UCSD-AML1 (cell line): ENCODE data around the gene PRKCB.
"Not testable (repeated sequence)": the region's sequence is repeated elsewhere in the genome, so short reads cannot be mapped to it uniquely, and the experiment has no call there.

Experiments
- DNase-seq: peaks from one replicate; lab custom pipeline; 2025; ENCODE audit not compliant: unreplicated experiment; lab: John Stamatoyannopoulos, UW

The PRKCB gene

GRCh38 chr16:24152048-24152447 is 316.3 kb downstream of the PRKCB start:
- not testable (repeated sequence) for DNase-seq

GRCh38 chr16:24152826-24153225 is 317.0 kb downstream of the PRKCB start:
- no peak for DNase-seq

GRCh38 chr16:24156777-24157176 is 321.0 kb downstream of the PRKCB start:
- no peak for DNase-seq

GRCh38 chr16:24163935-24164334 is 328.2 kb downstream of the PRKCB start:
- no peak for DNase-seq

GRCh38 chr16:24164416-24164815 is 328.6 kb downstream of the PRKCB start:
- DNase-seq: no peak

- DNase-seq: no peak
Measured at GRCh38 chr16:24165273-24165672, 329.5 kb downstream of the PRKCB start.

GRCh38 chr16:24166661-24167528 is 331.1 kb downstream of the PRKCB start:
- no peak for DNase-seq

GRCh38 chr16:24168856-24169255 is 333.1 kb downstream of the PRKCB start:
- DNase-seq: no peak

GRCh38 chr16:24170407-24170806 is 334.6 kb downstream of the PRKCB start:
- no peak for DNase-seq

GRCh38 chr16:24174504-24174903 is 338.7 kb downstream of the PRKCB start:
- no peak for DNase-seq

- DNase-seq: no peak
Measured at GRCh38 chr16:24174957-24175356, 339.2 kb downstream of the PRKCB start.

- peak; percentile 15 for DNase-seq
Measured at GRCh38 chr16:24178496-24178895, 342.7 kb downstream of the PRKCB start.

- no peak for DNase-seq
Measured at GRCh38 chr16:24180451-24180850, 344.7 kb downstream of the PRKCB start.

- no peak for DNase-seq
Measured at GRCh38 chr16:24188021-24188542, 352.3 kb downstream of the PRKCB start.

- DNase-seq: no peak
Measured at GRCh38 chr16:24188751-24189318, 353.1 kb downstream of the PRKCB start.

GRCh38 chr16:24189941-24190340 is 354.2 kb downstream of the PRKCB start:
- DNase-seq: no peak

GRCh38 chr16:24191876-24192402 is 356.2 kb downstream of the PRKCB start:
- DNase-seq: no peak

GRCh38 chr16:24195221-24195620 is 359.4 kb downstream of the PRKCB start:
- DNase-seq: no peak

- DNase-seq: no peak
Measured at GRCh38 chr16:24198807-24199533, 363.2 kb downstream of the PRKCB start.

- no peak for DNase-seq
Measured at GRCh38 chr16:24203675-24204074, 367.9 kb downstream of the PRKCB start.

GRCh38 chr16:24204150-24204665 is 368.4 kb downstream of the PRKCB start:
- no peak for DNase-seq
